NAMALWA (cell line): ENCODE data around the gene AHNAK.

Source experiments
- DNase-seq: peaks from one replicate; pipeline ENCODE4 v3.0.0-alpha.2; 2015; ENCODE audit warnings: low spot score

The AHNAK gene

DNA sequence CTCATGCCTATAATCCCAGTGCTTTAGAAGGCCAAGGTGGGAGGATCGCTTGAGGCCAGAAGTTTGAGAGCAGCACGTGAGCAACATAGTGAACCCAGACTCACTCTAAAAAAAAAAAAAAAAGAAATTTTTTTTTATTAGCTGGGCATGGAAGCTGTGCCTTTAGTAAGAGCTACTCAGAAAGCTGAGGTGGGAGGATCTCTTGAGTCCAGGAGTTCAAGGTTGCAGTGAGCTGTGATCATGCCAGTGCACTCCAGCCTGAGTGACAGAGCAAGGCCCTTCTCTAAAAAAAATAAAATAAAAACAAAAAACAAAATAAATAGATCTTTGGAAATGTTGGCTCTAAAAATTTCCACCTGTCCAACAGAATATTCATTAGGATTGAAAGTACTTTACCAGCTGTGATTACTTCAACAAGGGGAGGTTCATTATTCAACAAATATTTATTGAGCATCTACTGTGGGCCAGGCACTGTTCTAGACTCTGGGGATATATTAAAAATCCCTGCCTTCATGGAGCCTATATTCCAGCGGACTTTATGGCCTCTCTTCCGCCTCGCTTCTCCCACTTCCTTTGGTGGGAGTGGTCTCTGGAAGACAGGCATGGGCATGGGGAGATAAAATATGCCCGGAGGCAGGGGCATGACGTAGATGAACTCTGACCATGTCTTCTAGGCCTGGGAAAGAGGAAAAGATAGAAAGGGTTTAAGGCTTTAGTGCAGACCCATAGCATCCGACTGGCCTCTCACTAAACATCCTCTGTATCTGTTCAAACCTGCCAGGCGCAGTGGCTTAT is 47.9 kb downstream of the AHNAK start:
- no peak for DNase-seq

DNA sequence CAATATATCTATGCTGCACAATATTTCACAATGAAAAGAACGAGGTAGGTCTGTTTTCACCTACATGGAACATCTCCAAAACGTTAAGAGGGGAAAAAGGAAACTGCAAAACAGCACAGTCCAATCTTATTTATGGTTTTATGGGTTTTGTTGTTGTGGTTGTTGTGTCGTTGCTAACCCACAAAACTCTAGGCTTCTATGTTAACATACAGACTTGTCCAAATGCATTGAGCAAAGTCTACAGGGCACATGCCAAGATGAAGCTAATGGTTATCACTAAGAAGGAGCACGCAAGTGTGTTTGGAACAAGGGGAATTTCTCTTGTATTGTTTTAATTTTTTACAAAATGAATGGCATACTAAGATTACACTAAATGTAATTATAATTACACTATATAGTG is 48.6 kb downstream of the AHNAK start:
- DNase-seq, result no peak

DNA sequence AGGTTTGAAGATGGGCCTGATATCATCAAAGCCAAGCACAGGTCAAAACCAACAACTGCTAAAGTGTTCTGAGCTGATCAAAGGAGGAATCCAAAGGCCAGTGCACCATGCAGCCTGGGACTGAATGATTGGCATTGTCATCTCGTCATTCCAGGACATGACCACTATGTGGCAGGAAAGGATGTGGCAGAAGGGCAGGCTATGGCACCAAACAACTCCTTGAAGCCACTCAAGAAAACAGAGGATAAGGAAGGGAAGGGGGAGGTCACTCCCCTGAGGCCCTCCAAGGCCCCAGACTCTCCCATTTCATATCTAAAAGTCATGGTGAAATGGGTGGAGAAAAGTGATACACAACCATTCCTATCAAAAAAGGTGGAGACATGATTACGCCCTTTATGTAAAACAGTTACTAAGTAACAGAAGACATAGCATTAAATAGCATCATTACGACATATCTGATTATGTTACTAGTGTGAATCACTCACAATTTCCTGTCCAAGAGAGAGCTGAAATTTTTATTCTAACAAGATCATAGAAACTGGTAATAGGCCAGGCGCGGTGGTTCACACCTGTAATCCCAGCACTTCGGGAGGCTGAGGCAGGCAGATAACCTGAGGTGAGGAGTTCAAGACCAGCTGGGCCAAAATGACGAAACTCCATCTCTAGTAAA is 49.3 kb downstream of the AHNAK start:
- DNase-seq, result no peak

DNA sequence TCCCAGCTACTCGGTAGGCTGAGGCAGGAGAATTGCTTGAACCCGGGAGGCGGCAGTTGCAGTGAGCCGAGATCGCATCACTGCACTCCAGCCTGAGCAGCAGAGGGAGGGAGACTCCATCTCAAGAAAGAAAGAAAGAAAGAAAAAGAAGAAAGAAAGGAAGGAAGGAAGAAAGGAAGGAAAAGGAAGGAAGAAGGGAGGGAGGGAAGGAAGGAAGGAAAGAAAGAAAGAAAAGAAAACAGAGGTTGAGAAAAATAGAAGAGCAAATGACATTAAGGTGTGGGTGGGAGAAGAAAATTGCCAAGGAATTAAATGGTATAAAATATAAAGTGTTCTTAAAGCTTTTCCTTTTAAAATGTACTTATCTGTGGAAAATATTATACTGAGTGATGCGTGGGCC is 49.9 kb downstream of the AHNAK start:
- no peak for DNase-seq

DNA sequence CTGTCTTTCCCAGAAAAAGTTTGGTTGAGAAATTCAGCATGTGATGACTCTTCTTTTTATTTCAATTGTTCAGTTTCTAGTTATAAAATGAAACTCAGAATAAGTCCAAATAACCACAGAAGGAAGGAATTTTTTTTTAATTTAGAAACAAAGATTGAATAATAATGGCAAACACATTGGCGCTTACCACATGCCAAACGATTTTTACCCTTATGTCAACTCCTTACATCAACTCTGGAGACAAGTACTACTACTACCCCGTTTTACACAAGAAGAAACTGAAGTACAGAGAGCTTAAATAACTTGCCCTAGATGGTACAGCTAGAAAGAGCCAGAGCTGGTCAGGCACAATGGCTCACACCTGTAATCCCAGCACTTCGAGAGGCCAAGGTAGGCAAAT is 52.4 kb downstream of the AHNAK start:
- no peak for DNase-seq

DNA sequence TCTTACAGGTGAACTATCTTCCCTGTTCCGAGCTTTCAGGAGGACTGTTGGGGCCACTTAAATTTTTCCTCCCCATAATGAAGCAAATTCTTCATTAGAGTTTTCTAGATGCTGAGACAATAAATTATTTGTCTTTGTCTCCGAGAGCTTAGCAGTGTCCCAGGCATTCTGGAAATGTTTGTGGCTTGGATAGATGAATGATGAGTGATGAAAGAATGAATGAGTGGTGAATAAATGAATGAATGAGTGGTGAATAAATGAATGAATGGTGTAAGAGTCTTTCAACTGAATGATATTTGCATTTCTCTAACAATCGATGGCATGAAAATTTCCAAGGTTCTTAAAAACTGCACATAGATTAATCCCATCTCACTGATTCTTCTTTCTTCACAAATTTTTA is 52.8 kb downstream of the AHNAK start:
- no peak for DNase-seq

DNA sequence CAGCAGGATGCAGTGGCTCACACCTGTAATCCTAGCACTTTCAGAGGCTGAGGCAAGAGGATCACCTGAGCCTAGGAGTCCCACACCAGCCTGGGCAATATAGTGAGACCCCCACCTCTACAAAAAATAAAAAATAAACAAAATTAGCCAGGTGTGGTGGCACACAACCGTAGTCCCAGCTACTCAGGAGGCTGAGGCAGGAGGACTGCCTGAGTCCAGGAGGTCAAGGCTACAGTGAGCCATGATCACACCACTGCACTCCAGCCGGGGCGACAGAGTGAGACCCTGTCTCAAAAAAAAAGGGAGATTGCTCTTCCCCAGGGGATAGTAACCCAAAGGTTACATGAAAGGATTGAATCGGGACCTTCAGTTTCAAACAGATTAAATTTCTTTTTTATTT is 54.0 kb downstream of the AHNAK start:
- no peak for DNase-seq

DNA sequence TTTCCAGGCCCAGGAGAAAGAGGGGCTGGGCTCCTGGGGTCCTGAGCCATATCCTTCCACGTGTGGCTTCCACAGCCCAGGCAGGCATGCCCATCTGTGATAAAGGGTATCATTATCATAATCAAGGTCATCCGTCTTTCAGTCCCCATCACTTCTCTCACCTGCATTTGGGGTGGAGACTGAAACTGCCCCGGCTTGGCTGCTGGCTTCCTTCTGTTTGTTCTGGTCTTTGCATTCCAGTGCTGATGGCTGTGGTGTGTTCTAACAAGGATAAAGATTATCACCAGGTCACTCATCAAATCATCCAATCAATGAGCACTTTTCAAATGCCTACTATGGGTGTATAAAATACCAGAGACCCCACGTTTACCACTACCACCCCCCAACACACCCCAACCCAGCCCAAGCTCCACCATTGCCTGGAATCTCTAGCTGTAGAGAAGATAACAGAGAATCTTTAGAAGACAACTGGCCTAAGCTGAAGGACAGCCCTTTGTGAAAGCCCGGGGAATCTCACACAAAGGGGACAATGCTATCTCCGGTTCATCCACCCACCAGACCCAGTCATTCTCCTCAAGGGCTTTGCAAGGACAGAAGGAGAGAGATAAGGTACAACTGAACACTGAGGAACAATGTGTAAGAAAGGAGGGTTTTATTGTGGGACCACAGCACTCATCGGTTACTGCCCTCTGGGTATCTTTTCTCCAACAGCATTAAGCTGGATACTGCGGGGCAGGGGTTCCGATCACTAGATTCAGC is 54.9 kb downstream of the AHNAK start:
- DNase-seq, result no peak

DNA sequence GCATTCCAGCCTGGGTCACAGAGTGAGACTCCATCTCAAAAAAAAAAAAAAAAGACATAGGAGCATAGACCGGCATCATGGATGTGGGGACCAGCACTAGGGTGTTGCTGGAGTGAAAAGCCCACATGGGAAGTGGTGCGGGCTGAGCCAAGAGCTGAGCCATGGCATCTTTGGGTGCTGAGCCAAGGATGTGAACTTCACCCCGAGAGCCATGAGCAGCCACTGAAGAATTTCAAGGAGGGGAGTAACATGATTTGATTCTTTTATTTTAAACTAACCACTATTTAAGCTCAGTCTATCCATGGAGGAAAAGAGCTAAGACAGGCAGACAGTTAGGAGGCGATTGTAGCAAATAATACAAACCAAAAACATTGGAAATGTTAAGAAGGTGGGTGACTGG is 57.4 kb downstream of the AHNAK start:
- no peak for DNase-seq

DNA sequence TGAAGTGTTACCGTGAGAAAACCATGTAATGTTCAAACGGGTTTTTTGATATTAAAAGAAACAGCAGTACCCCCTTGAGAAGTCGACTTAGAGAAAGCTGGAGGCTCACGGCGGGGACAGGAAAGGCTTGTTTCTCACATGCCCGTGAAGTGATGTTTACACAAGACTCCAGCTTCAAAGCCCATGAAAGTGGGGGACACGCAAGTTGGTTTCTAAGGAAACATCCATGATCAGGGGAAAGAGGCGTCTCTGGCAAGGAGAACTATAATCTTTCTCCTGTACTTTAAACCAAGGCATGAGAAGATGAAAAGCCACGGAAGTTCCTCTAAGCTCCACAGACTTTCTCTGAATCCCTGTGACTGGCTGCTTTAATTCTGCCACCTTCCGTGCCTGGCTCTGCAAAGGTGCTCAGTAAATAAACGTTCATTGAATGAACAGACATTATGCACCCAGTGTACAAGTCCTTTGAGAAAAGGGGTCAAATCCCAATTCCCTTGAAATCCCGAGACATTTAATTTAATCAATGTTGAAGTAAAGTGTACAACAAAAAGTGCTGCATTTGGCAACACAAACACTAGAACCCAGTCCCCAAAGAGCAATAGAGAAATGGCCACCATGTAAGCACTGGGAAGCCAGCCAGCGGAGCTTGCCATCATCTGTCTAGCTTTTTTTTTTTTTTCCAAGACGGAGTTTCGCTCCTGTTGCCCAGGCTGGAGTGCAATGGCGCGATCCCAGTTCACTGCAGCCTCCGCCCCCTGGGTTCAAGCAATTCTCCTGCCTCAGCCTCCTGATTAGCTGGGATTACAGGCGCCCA is 58.7 kb downstream of the AHNAK start:
- no peak for DNase-seq

DNA sequence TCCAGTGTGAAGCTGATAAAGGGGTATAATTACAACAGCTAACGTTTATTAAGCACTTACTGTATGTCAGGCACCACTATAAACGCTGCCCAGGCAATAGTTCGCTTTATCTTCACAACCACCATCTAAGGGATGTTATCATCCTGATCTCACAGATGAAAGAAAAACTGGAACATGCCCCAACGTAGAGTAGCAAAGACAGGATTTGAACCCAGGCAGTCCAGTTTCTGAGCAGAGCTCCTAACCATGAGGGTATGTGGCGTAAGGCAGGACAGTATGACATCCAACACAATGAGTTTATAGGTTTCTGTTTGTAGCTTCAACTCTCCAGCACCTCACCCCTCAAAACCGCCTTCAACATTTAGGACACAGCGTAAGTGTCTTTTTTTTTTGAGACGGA is 59.5 kb downstream of the AHNAK start:
- DNase-seq, result no peak

DNA sequence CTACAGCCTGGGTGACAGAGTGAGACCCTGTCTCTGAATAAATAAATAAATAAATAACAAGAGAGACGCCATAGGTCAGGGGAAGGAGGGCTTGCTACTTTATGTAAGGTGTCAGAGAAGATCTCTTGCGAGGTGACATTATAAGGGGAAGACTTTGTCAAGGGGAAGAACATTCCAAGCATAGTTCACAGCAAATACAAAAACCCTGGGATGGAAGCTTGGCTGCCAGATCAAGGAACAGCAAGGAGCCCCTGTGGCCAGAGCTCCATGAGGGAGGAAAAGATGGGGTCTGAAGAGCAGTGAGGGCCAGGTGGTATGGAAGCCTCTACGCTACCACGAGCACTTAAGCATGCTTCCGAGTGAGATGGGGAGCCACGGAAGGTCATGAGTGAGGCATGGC is 62.3 kb downstream of the AHNAK start:
- DNase-seq, result no peak

DNA sequence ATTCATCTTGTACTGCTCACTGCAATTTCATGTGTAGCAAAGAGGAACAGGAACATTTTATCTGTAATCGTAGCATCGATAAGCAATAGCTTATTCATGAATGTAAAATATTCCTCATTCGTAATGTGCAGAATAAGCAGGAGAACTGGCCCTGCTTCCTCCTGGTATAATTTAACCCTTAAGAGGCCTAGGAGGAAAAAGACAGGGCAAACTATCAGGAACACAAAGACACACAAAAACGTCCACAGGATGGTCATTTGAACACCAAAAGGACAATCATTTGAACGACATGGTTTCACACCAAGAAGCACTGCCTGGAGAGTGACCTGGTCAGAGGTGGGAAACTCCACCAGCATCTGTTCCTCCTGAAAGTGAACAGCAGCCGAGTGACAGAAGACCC is 63.9 kb downstream of the AHNAK start:
- DNase-seq, result no peak

DNA sequence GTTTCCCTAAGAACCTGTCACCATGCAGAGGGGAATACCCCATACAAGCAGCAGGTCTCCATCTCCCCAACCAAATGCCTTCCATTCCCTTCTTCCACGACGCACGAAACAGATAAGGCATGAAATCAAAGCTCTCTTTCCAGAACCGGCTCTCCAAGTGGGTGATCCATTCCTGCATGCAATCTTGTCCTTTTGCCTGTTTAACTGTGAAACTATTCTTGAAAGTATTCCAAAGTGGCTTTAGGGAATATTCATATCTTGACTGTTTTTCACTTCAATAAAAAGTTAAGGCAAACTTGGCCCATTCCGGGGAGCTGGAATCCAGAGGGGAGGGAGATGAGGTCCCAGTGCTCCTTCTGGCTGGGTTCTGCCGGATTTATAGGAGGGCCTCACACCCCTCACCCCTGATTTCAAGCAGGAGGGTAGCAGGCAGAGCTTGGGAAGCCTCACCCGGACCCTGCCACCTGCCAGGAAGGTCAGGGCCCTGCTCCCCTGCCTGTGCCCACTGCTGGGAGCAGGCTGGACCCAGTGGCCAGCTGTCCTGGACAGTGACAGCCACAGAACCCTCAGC is 66.9 kb downstream of the AHNAK start:
- no peak for DNase-seq

DNA sequence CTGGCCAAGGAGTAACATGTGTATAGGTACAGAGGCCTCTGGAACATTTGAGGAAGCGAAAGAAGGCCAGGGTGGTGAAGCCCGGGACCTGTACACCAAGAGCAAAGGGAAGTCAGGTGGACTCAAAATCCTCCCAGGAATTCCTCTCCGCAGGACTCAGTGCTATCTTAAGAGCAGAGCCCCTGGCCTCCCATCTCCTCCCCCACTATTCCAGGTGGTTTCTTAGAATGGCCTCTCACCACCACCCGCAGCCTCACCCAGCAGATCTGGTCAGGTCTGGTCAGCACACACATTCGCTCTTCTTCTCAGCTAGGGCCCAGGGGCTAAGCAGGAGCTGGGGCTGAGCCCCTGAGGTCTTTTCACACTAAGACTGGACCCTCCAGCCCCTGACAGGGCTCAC is 68.7 kb downstream of the AHNAK start:
- no peak for DNase-seq

DNA sequence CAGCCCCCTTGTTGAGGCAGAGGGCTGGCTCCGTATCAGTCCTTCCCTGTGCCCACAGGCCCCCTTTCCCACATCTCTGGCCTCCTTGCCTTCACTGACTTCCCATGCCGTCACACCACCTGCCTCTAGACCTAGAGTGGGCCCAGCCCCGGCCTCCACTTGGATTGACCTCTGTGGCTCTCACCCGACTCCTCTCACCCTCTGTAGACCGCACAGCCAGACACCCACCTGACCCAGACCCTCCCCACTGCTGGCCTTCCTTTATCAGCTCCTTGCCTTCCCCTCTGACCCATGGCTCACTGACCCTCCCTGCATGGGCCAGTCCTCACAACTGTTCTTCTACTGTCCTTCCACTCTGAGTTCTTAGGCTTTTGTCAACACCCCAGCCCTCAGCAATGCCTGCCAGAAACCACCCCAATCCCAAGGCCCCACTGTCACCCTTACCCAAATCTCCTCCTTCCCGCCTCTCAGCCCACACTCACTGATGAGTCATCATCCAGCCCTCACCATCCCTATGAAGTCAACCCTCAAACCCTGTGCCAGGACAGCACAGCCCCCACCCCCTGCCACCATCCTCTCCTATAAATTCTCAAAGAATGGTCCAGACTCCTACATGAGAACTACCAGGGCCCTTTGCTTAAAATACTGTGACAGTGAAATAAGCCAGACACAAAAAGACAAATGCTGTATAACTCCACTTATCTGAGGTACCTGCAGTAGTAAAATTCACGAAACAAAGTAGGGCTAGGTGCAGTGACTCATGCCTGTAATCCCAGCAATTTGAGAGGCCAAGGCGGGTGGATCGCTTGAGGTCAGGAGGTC is 74.3 kb downstream of the AHNAK start:
- no peak for DNase-seq

DNA sequence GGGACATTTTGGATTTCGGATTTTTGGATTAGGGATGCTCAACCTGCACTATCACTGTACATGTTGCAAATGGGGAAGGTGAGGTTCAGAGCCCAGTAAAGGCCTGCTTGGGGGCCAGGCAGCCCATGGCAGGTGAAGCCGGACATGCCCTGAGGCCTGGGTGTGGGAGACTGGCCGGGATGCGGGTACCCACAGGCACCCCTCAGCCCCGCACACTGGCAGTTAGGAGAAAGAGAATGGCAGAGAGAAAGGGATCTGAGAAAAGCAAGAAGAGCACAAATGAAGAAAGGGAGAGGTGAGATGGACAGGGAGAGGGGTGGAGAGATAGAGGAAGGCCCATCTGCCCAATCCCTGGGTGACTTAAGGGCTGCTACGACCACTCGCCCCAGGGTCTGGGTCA is 75.0 kb downstream of the AHNAK start:
- no peak for DNase-seq

DNA sequence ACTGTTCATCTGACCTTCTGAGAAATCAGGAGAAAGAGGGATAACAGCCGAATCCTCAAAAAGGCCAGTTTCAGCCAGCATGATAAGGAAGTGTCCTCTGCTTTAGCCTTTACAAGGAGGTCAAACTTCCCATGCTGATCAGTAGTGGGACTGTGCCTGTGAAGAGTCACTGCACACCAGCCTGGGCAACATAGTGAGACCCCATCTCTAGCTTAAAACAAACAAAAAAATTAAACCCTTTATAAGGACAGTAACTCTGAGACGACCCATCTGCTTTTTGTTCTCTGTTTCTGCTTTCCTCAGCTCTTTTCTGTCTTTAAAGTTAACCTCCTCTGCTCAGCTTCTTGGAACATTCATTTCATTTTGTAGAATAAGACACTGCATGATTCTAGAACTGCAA is 78.0 kb downstream of the AHNAK start:
- DNase-seq, result no peak

DNA sequence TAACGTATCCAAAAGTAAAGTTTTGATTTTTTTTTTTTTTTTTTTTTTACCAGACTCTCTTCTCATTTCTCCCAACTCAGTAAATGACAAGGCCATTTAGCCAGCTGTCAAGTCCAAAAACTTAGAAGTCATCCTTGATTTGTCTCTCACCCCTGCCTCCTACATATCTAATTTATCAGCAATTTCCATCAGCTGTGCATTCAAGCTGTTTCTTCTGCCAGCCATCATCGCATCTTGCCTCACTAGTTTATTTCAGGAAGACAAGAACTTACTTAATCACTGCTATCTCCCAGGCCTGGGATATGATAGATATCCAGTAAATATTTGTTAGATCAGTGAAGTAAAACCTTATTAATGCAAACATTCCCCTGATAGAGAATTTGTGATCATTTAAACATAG is 80.2 kb downstream of the AHNAK start:
- no peak for DNase-seq

DNA sequence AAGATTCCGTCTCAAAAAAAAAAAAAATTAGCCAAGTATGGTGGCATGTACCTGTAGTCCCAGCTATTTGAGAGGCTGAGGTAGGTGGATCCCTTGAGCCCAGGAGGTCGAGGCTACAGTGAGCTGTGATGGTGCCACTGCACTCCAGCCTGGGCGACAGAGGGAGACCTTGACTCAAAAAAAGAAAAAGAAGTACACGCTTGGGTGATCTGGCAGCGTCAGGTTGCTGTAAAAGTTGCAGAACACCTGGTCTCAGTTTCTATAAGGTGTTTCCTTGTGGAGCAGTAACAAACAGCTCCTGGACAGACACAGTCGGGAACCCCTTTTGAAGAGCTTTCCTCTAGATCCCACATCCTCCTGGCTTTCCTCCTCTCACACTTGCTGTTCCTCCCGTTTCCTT is 82.0 kb downstream of the AHNAK start:
- no peak for DNase-seq

DNA sequence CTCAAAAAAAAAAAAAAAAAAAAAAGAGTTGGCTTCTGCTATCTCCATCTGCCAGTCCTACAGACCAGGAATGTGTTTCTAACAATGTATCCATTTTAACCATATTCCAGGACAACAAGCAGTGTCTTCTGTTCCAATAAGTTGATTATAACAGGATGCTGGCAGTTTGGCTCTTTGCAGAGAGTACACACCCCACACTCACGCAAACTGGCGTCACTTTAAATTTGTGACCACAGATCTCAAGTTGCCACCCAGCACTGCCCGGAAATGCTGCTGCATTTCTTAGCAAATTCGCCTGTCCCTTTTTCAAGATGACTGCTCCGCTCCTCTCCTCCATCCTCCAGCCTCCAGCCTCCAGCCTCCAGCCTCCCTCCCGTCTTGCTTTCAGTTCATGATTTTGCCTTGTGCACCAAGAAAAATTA is 83.5 kb downstream of the AHNAK start:
- DNase-seq, result no peak
